GM12878 (cell line): ENCODE data around the gene DPP6. TPM values are rescaled to one million over a fixed set of nuclear protein-coding genes. Genes with fewer than 3 reads are reported as not detected.

Source experiments
- ATAC-seq: fragments of 200-7000 bp; cut with Tn5 transposase; 3 replicates; pipeline ENCODE4 v1.9.1; 2020; ENCODE audit warnings: mild to moderate bottlenecking, moderate library complexity
- BruUV-seq: library from RNA; stranded (reverse); fragments of 400-500 nt; replicated peaks from 2 replicates; lab custom pipeline; 2021; lab: Mats Ljungman, UMichigan
- CTCF ChIA-PET: fragments of 300-600 bp; sonication (Branson Sonifier 250); formaldehyde crosslinking; extraction: SDS; loops from one replicate; lab custom pipeline; 2021; ENCODE audit warnings: inconsistent platforms; lab: Yijun Ruan, JAX
- POLR2A ChIA-PET: fragments of 350-600 bp; formaldehyde crosslinking; extraction: SDS; loops from one replicate; lab custom pipeline; 2021; ENCODE audit warnings: inconsistent platforms; lab: Charles Lee
- RAD21 ChIA-PET: fragments of 300-600 bp; sonication (Branson Sonifier 250); formaldehyde crosslinking; loops from one replicate; lab custom pipeline; 2023; ENCODE audit warnings: antibody characterized with exemption; ENCODE audit not compliant: unreplicated experiment; lab: Charles Lee
- SMC1A ChIA-PET: fragments of 300-600 bp; sonication (Branson Sonifier 250); formaldehyde crosslinking; loops from one replicate; lab custom pipeline; 2023; ENCODE audit not compliant: unreplicated experiment, uncharacterized antibody; lab: Charles Lee
- DNase-seq: peaks from one replicate; pipeline ENCODE4 v3.0.0-alpha.2; 2011; ENCODE audit warnings: low read depth, low spot score
- FAIRE-seq: peaks from 3 replicates; lab custom pipeline; 2011; peaks lifted over from hg19 to GRCh38; lab: Jason Lieb, UNC
- H2AFZ ChIP-seq: 2 replicates; pipeline ENCODE4 v1.6.0; 2011; ENCODE audit warnings: low read depth, low read length, control low read depth; ENCODE audit not compliant: control insufficient read depth
- H3K27ac ChIP-seq: 2 replicates; pipeline ENCODE4 v1.5.1; 2011; ENCODE audit warnings: control low read depth; ENCODE audit not compliant: control insufficient read depth, insufficient read depth
- H3K27me3 ChIP-seq, 2 experiments: replicated peaks in 1 of 2; 2 replicates each; pipeline versions ENCODE4 v1.6.0 to v1.6.1; 2011; ENCODE audit warnings: low read length in 1 of 2; ENCODE audit not compliant: control insufficient read depth in 2 of 2, insufficient read depth in 2 of 2
- H3K36me3 ChIP-seq, 2 experiments: 2 replicates each; pipeline ENCODE4 v1.5.1; 2011; ENCODE audit warnings: low read length in 1 of 2; ENCODE audit not compliant: control insufficient read depth in 2 of 2, insufficient read depth in 2 of 2
- H3K4me1 ChIP-seq: 2 replicates; pipeline ENCODE4 v1.6.1; 2011; ENCODE audit warnings: mild to moderate bottlenecking, low read length, moderate library complexity, mixed read lengths; ENCODE audit not compliant: control insufficient read depth, insufficient read depth
- H3K4me2 ChIP-seq: 2 replicates; pipeline ENCODE4 v1.6.0; 2011; ENCODE audit warnings: control low read depth; ENCODE audit not compliant: control insufficient read depth, insufficient read depth
- H3K4me3 ChIP-seq: fragments of 200-600 bp; sonication (generic); 2 replicates; pipeline ENCODE4 v1.5.1; 2016
- H3K79me2 ChIP-seq: 2 replicates; pipeline ENCODE4 v1.6.0; 2011; ENCODE audit warnings: low read length; ENCODE audit not compliant: control insufficient read depth, insufficient read depth
- H3K9ac ChIP-seq: 2 replicates; pipeline ENCODE4 v1.8.0; 2011; ENCODE audit warnings: low read length, control low read depth, mixed read lengths; ENCODE audit not compliant: control insufficient read depth, insufficient read depth
- H3K9me3 ChIP-seq: replicated peaks from 3 replicates; pipeline ENCODE4 v1.5.1; 2011; ENCODE audit warnings: mild to moderate bottlenecking, low read length; ENCODE audit not compliant: control insufficient read depth, insufficient read depth
- H4K20me1 ChIP-seq: 2 replicates; pipeline ENCODE4 v1.6.0; 2011; ENCODE audit not compliant: control insufficient read depth, insufficient read depth
- ASH2L ChIP-seq: fragments of 300-600, 200-600 bp; sonication (generic); IDR thresholded peaks from 2 replicates; pipeline ENCODE4 v1.6.1; 2017; ENCODE audit warnings: low read depth, mild to moderate bottlenecking, borderline replicate concordance
- BHLHE40 ChIP-seq, 2 experiments: fragments of 450-650 bp in 1 of 2; IDR thresholded peaks; 2 replicates each; pipeline ENCODE4 v1.6.1; 2011 to 2017; ENCODE audit warnings: low read depth in 2 of 2, borderline replicate concordance in 1 of 2, improper control_type of control experiment in 1 of 2, low read length in 1 of 2, mild to moderate bottlenecking in 1 of 2
- BRCA1 ChIP-seq: IDR thresholded peaks from 2 replicates; pipeline ENCODE4 v1.6.1; 2011; ENCODE audit warnings: low read depth, low read length, improper control_type of control experiment
- CBFB ChIP-seq: IDR thresholded peaks from 2 replicates; pipeline ENCODE4 v1.6.1; 2016; ENCODE audit warnings: antibody characterized with exemption, low read depth
- ETV6 ChIP-seq, 2 experiments: fragments of 450-650 bp in 1 of 2; IDR thresholded peaks in 1 of 2; conservative IDR thresholded peaks in 1 of 2; 2 replicates each; pipeline ENCODE4 v1.6.1; 2014; ENCODE audit warnings: antibody characterized with exemption in 1 of 2, borderline replicate concordance in 1 of 2, low read depth in 1 of 2, mild to moderate bottlenecking in 1 of 2, moderate library complexity in 1 of 2
- FOS ChIP-seq: IDR thresholded peaks from 3 replicates; pipeline ENCODE4 v1.6.1; 2011; ENCODE audit warnings: borderline replicate concordance; ENCODE audit not compliant: insufficient read length; ENCODE audit errors: extremely low read depth
- FOXM1 ChIP-seq: IDR thresholded peaks from 2 replicates; pipeline ENCODE4 v1.6.1; 2012; ENCODE audit warnings: low read depth, mild to moderate bottlenecking, inconsistent platforms, low read length, moderate library complexity
- KDM1A ChIP-seq: fragments of 200-600 bp; sonication (generic); IDR thresholded peaks from 2 replicates; pipeline ENCODE4 v1.6.1; 2016; ENCODE audit warnings: borderline replicate concordance
- MEF2A ChIP-seq: IDR thresholded peaks from 2 replicates; pipeline ENCODE4 v1.6.1; 2011; ENCODE audit warnings: low read depth, mild to moderate bottlenecking, low read length, moderate library complexity; ENCODE audit not compliant: insufficient read depth
- MEF2B ChIP-seq: fragments of 450-650 bp; IDR thresholded peaks from 2 replicates; pipeline ENCODE4 v1.6.1; 2018; ENCODE audit warnings: mild to moderate bottlenecking, moderate library complexity; ENCODE audit not compliant: partially characterized antibody, poor library complexity, severe bottlenecking
- NR2C1 ChIP-seq: fragments of 450-650 bp; IDR thresholded peaks from 2 replicates; pipeline ENCODE4 v1.6.1; 2017; ENCODE audit warnings: antibody characterized with exemption, mild to moderate bottlenecking, moderate library complexity
- RAD51 ChIP-seq: fragments of 450-650 bp; IDR thresholded peaks from 2 replicates; pipeline ENCODE4 v1.6.1; 2016; ENCODE audit warnings: moderate library complexity, mild to moderate bottlenecking, inconsistent platforms
- RFX5 ChIP-seq: IDR thresholded peaks from 2 replicates; pipeline ENCODE4 v1.6.1; 2011; ENCODE audit warnings: low read depth, low read length, improper control_type of control experiment
- RUNX3 ChIP-seq: IDR thresholded peaks from 2 replicates; pipeline ENCODE4 v1.6.1; 2012; ENCODE audit warnings: low read length, inconsistent platforms
- SREBF1 ChIP-seq: IDR thresholded peaks from 2 replicates; pipeline ENCODE4 v1.6.1; 2012; ENCODE audit warnings: mild to moderate bottlenecking, low read length
- SRF ChIP-seq, 2 experiments: IDR thresholded peaks; 2 replicates each; pipeline ENCODE4 v1.6.1; 2011; ENCODE audit warnings: low read depth in 2 of 2, low read length in 2 of 2, mild to moderate bottlenecking in 1 of 2, moderate library complexity in 1 of 2
- TCF3 ChIP-seq: IDR thresholded peaks from 2 replicates; pipeline ENCODE4 v1.6.1; 2012; ENCODE audit warnings: low read depth, mild to moderate bottlenecking, low read length, borderline replicate concordance; ENCODE audit not compliant: insufficient read depth
- ZNF24 ChIP-seq: fragments of 450-650 bp; IDR thresholded peaks from 2 replicates; pipeline ENCODE4 v1.6.1; 2017; ENCODE audit warnings: antibody characterized with exemption, mild to moderate bottlenecking
- ZNF622 ChIP-seq: fragments of 450-650 bp; IDR thresholded peaks from 2 replicates; pipeline ENCODE4 v1.6.1; 2017; ENCODE audit warnings: mild to moderate bottlenecking, inconsistent platforms
- WGBS: methylation state at CpG from one replicate; pipeline ENCODE4 v1.1.6; 2016; ENCODE audit warnings: low lambda C conversion rate; ENCODE audit not compliant: insufficient replicate concordance, insufficient coverage; ENCODE audit errors: missing lambda C conversion rate; 5-methylcytosine and 5-hydroxymethylcytosine counted together
- in situ Hi-C: fragments of 300-500 bp; cut with MboI; formaldehyde crosslinking; loops from 9 replicates; pipeline ENCODE4 v1.14.3; 2018; ENCODE audit warnings: mixed read lengths
- intact Hi-C: fragments of 100-400 bp; cut with micrococcal nuclease; formaldehyde crosslinking; loops from one replicate; pipeline ENCODE4 v1.14.2; 2022; ENCODE audit not compliant: unreplicated experiment
- polyA plus RNA-seq, 11 experiments: library from polyadenylated mRNA; depleted of rRNA in 4 of 11; unstranded in 6 of 11; stranded (reverse) in 5 of 11; fragments of >200 nt; fragmentation: Nextera tagmentation in 4 of 11; fragmentation: Illumina TruSeq in 1 of 11; extraction: Ambion mirVana in 4 of 11; extraction: Trizol in 1 of 11; gene quantifications; 1 replicate in 1 of 11; 2 replicates in 10 of 11; pipeline versions ENCODE4 v1.2.1 to v1.2.3, GENCODE V29; 2011 to 2016; ENCODE audit warnings: inconsistent platforms in 2 of 11, missing spikeins in 2 of 11, low read depth in 1 of 11
- total RNA-seq, 4 experiments: library from RNA; depleted of rRNA in 3 of 4; stranded (reverse); fragments of >200 nt in 3 of 4; fragmentation: Illumina TruSeq in 1 of 4; extraction: Trizol in 1 of 4; gene quantifications; 2 replicates each; pipeline versions ENCODE4 v1.2.1 to v1.2.3, GENCODE V29; 2013 to 2021
- TF ChIP-seq, protein P1 (sequence below): IDR thresholded peaks from 2 replicates; pipeline ENCODE4 v1.6.1; 2011; ENCODE audit warnings: borderline replicate concordance, low read depth, mild to moderate bottlenecking, moderate library complexity, mixed read lengths, low read length; ENCODE audit not compliant: insufficient read depth; ENCODE audit errors: extremely low read length
- TF ChIP-seq, protein P2 (sequence below), 3 experiments: IDR thresholded peaks in 2 of 3; conservative IDR thresholded peaks in 1 of 3; 2 replicates each; pipeline ENCODE4 v1.5.1; 2011; ENCODE audit warnings: low read depth in 3 of 3, low read length in 3 of 3, mild to moderate bottlenecking in 3 of 3, control low read depth in 2 of 3, moderate library complexity in 2 of 3, inconsistent platforms in 1 of 3, mixed read lengths in 1 of 3; ENCODE audit not compliant: control insufficient read depth in 2 of 3, insufficient read depth in 1 of 3; ENCODE audit errors: extremely low read depth in 1 of 3

DPP6 gene
- total and polyA plus RNA-seq, 10 of the 15 experiments (the other 5 are each of a cell fraction or from before 2014, with no cell fraction given) = not detected

DNA sequence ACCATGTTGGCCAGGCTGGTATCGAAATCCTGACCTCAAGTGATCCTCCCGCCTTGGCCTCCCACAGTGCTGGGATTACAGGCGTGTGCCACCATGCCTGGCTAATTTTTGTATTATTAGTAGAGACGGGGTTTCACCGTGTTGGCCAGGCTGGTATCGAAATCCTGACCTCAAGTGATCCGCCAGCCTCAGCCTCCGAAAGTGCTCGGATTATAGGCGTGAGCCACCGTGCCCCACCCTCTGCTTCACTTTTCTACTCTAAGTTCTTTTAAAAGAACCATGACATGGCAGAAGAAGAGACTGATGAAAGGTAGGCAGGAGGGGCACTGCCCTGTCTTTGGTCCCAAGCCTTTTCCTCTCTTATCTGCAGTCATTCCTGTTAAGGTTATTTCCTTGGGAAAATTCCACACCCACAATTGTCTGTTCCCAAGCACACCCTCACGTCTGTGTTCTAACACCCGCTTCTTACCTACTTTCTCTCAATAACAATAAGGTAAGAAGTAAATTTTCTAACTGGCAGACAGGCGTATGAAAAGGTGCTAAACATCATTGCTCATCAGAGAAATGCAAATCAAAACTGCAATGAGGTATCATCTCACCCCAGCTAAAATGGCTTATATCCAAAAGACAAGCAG, 291.7 kb downstream of the DPP6 start (continued):
- TF ChIP-seq, protein P1, sequence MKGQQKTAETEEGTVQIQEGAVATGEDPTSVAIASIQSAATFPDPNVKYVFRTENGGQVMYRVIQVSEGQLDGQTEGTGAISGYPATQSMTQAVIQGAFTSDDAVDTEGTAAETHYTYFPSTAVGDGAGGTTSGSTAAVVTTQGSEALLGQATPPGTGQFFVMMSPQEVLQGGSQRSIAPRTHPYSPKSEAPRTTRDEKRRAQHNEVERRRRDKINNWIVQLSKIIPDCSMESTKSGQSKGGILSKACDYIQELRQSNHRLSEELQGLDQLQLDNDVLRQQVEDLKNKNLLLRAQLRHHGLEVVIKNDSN = no peak
- TF ChIP-seq RFX5 (no peak), FOS (no peak), BRCA1 (no peak), MEF2A (no peak), SRF (IDR thresholded peaks at IDR 0.05; ENCODE audit: low read depth in 2 of 2, low read length in 2 of 2) (no peak), TCF3 (no peak), ZNF622 (no peak), BHLHE40 (IDR thresholded peaks at IDR 0.05; ENCODE audit: borderline replicate concordance in 1 of 2, low read depth in 2 of 2, low read length in 1 of 2) (no peak), CBFB (no peak), KDM1A (no peak), RUNX3 (no peak)

DNA sequence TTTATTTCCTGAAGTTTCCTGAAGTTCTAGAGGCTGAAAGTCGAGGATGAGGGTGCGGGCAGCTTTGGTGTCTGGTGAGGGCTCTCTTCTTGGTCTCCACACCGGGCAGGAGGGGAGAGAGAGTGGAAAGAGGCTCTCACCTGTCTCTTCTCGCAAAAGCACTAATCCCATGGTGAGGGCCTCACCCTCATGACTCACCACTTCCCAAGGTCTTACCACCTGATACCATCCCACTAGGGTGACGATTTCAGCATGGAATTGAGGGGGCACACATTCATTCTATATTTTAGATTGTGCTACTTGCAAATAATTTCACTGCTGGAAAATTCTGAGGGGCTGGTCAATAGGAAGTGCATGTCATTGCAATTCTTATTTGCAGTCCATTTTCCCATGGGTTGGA, 292.9 kb downstream of the DPP6 start:
- no peaks in the 10 kb centered on the region for H3K79me2 ChIP-seq
- DNase-seq (no peak), ATAC-seq (no peak)
- no peak overlapping the region for H3K4me3 ChIP-seq
- no peak overlapping the region for H3K9ac ChIP-seq
- POLR2A ChIA-PET = no interaction called here
- no peak for TF ChIP-seq ETV6 (conservative IDR thresholded peaks at IDR 0.05 in 1 of 2, IDR thresholded peaks at IDR 0.05 in 1 of 2; ENCODE audit: borderline replicate concordance in 1 of 2, low read depth in 1 of 2)
- TF ChIP-seq NR2C1 = no peak
- TF ChIP-seq FOXM1 = no peak
- no peak for TF ChIP-seq MEF2B
- TF ChIP-seq RAD51 = no peak
- no peak for TF ChIP-seq BRCA1
- TF ChIP-seq ZNF24 = no peak
- no peak for TF ChIP-seq SREBF1
- TF ChIP-seq ASH2L = no peak
- TF ChIP-seq, protein P2, sequence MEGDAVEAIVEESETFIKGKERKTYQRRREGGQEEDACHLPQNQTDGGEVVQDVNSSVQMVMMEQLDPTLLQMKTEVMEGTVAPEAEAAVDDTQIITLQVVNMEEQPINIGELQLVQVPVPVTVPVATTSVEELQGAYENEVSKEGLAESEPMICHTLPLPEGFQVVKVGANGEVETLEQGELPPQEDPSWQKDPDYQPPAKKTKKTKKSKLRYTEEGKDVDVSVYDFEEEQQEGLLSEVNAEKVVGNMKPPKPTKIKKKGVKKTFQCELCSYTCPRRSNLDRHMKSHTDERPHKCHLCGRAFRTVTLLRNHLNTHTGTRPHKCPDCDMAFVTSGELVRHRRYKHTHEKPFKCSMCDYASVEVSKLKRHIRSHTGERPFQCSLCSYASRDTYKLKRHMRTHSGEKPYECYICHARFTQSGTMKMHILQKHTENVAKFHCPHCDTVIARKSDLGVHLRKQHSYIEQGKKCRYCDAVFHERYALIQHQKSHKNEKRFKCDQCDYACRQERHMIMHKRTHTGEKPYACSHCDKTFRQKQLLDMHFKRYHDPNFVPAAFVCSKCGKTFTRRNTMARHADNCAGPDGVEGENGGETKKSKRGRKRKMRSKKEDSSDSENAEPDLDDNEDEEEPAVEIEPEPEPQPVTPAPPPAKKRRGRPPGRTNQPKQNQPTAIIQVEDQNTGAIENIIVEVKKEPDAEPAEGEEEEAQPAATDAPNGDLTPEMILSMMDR (IDR thresholded peaks at IDR 0.05 in 2 of 3, conservative IDR thresholded peaks at IDR 0.05 in 1 of 3; ENCODE audit: control insufficient read depth in 2 of 3, extremely low read depth in 1 of 3, insufficient read depth in 1 of 3, low read depth in 3 of 3, low read length in 3 of 3) = no peak
- TF ChIP-seq, all 136 proteins: peak for 0
- FAIRE-seq = no peak
- CTCF ChIA-PET = no interaction called here
- SMC1A ChIA-PET = no interaction called here
- Histone ChIP-seq H3K9me3 (no peaks in the 10 kb centered on the region), H3K27ac (no peak overlapping the region), H3K27me3 (no peaks in the 10 kb centered on the region), H3K4me1 (no peaks in the 10 kb centered on the region), H4K20me1 (no peaks in the 10 kb centered on the region), H2AFZ (no peak overlapping the region), H3K36me3 (no peaks in the 10 kb centered on the region), H3K4me2 (no peak overlapping the region)
- BruUV-seq = no TSS peak
- intact Hi-C loops (no loop called here), in situ Hi-C loops (no loop called here)
- WGBS = 15% methylated on average over 5 of the region's 5 CpGs
- RAD21 ChIA-PET = no interaction called here
